GM23248 (cell line): ENCODE data around the gene GOLGA7B. TPM values are rescaled to one million over a fixed set of nuclear protein-coding genes. Genes with fewer than 3 reads are reported as not detected.

Experiments
- DNase-seq: peaks from one replicate; pipeline ENCODE4 v3.0.0-alpha.2; 2015
- H2AFZ ChIP-seq: fragments of 200-600 bp; sonication (generic); 2 replicates; pipeline ENCODE4 v1.6.1; 2016; ENCODE audit warnings: antibody characterized with exemption
- H3F3A ChIP-seq: fragments of 200-600 bp; sonication (generic); 2 replicates; pipeline ENCODE4 v1.6.1; 2016; ENCODE audit warnings: mild to moderate bottlenecking, antibody characterized with exemption, mixed run types; ENCODE audit not compliant: insufficient read depth
- H3K27ac ChIP-seq: fragments of 200-600 bp; sonication (generic); 2 replicates; pipeline ENCODE4 v1.5.1; 2016; ENCODE audit warnings: mild to moderate bottlenecking
- H3K27me3 ChIP-seq: fragments of 200-600 bp; sonication (generic); replicated peaks from 2 replicates; pipeline ENCODE4 v1.6.1; 2016; ENCODE audit warnings: mild to moderate bottlenecking; ENCODE audit not compliant: insufficient read depth
- H3K36me3 ChIP-seq: fragments of 200-600 bp; sonication (generic); 2 replicates; pipeline ENCODE4 v1.6.1; 2016; ENCODE audit warnings: low read depth, mild to moderate bottlenecking
- H3K4me1 ChIP-seq: fragments of 200-600 bp; sonication (generic); 2 replicates; pipeline ENCODE4 v1.6.1; 2016; ENCODE audit warnings: mild to moderate bottlenecking; ENCODE audit not compliant: insufficient read depth
- H3K4me2 ChIP-seq: fragments of 200-600 bp; sonication (generic); one replicate; pipeline ENCODE4 v1.6.1; 2016; ENCODE audit warnings: mild to moderate bottlenecking; ENCODE audit not compliant: unreplicated experiment
- H3K4me3 ChIP-seq: fragments of 200-600 bp; sonication (generic); 2 replicates; pipeline ENCODE4 v1.5.1; 2016; ENCODE audit warnings: mild to moderate bottlenecking
- H3K79me2 ChIP-seq: fragments of 200-600 bp; sonication (generic); 2 replicates; pipeline ENCODE4 v1.6.1; 2016; ENCODE audit warnings: mild to moderate bottlenecking; ENCODE audit not compliant: insufficient read depth
- H3K9ac ChIP-seq: fragments of 200-600 bp; sonication (generic); 2 replicates; pipeline ENCODE4 v1.6.1; 2016; ENCODE audit warnings: mild to moderate bottlenecking
- H3K9me2 ChIP-seq: fragments of 200-600 bp; sonication (generic); 2 replicates; pipeline ENCODE4 v1.6.1; 2016; ENCODE audit warnings: mixed run types, mild to moderate bottlenecking, moderate library complexity; ENCODE audit not compliant: insufficient read depth
- H3K9me3 ChIP-seq: fragments of 200-600 bp; sonication (generic); one replicate; pipeline ENCODE4 v1.6.1; 2017; ENCODE audit warnings: low read depth
- H4K20me1 ChIP-seq: fragments of 200-600 bp; sonication (generic); 2 replicates; pipeline ENCODE4 v1.6.0; 2016; ENCODE audit not compliant: insufficient read depth
- EZH2 ChIP-seq: fragments of 200-600 bp; sonication (generic); IDR thresholded peaks from 2 replicates; pipeline ENCODE4 v1.6.1; 2018; ENCODE audit warnings: antibody characterized with exemption, mild to moderate bottlenecking; ENCODE audit not compliant: insufficient read depth, poor library complexity, severe bottlenecking
- EZH2phosphoT487 ChIP-seq: fragments of 200-600 bp; sonication (generic); IDR thresholded peaks from 2 replicates; pipeline ENCODE4 v1.6.1; 2018; ENCODE audit warnings: antibody characterized with exemption, moderate library complexity, mild to moderate bottlenecking, low read depth; ENCODE audit not compliant: insufficient read depth
- WGBS, 2 experiments: methylation state at CpG; one replicate each; pipeline ENCODE4 v1.1.6; 2015 to 2017; ENCODE audit warnings: low lambda C conversion rate in 2 of 2, low coverage in 1 of 2; ENCODE audit errors: missing lambda C conversion rate in 2 of 2; 5-methylcytosine and 5-hydroxymethylcytosine counted together
- in situ Hi-C: fragments of 300-500 bp; cut with MboI; formaldehyde crosslinking; loops from 2 replicates; pipeline ENCODE4 v1.15.0; 2020
- polyA plus RNA-seq: library from polyadenylated mRNA; unstranded; fragments of >200 nt; fragmentation: Nextera tagmentation; extraction: Ambion mirVana; gene quantifications from 2 replicates; pipeline ENCODE4 v1.2.1, GENCODE V29; 2016
- total RNA-seq: library from RNA; depleted of rRNA; stranded (reverse); fragments of >200 nt; shearing (Covaris generic); gene quantifications from 2 replicates; pipeline ENCODE4 v1.2.3, GENCODE V29; 2014

Gene GOLGA7B
- total and polyA plus RNA-seq, 2 experiments from 2014 or later: not detected

- no peak for TF ChIP-seq EZH2phosphoT487
- TF ChIP-seq EZH2: no peak
- Histone ChIP-seq H3K4me2 (no peak overlapping the region), H3K9me3 (no peaks in the 10 kb centered on the region), H3K27me3 (peaks cover 54% of the 10 kb centered on the region), H4K20me1 (no peaks in the 10 kb centered on the region), H2AFZ (no peak overlapping the region), H3K36me3 (no peaks in the 10 kb centered on the region), H3K9me2 (no peaks in the 10 kb centered on the region), H3K4me3 (no peak overlapping the region), H3F3A (no peaks in the 10 kb centered on the region), H3K4me1 (no peaks in the 10 kb centered on the region), H3K9ac (no peak overlapping the region), H3K27ac (no peak overlapping the region), H3K79me2 (no peaks in the 10 kb centered on the region)
- 1 to 2% methylated on average over 11 of the region's 11 CpGs for WGBS, 2 experiments
- in situ Hi-C loops: loop anchor here (10.0 kb wide), 1 partner anchor 130 kb away; no protein-coding TSS in a partner anchor
- peak; percentile 71 for DNase-seq
These were observed 65.2 kb downstream of the GOLGA7B start for GRCh38 chr10:97914837-97915211.

- H3K9me3 ChIP-seq: no peaks in the 10 kb centered on the region
- H4K20me1 ChIP-seq: no peaks in the 10 kb centered on the region
- H2AFZ ChIP-seq: no peak overlapping the region
- DNase-seq: no peak
- no peaks in the 10 kb centered on the region for H3F3A ChIP-seq
- 42 to 46% methylated on average over 16 to 21 of the region's 21 CpGs for WGBS, 2 experiments
- H3K4me3 ChIP-seq: no peak overlapping the region
- H3K27me3 ChIP-seq: peaks cover 55% of the 10 kb centered on the region
- no peak overlapping the region for H3K9ac ChIP-seq
- H3K9me2 ChIP-seq: no peaks in the 10 kb centered on the region
- no peaks in the 10 kb centered on the region for H3K36me3 ChIP-seq
- H3K4me2 ChIP-seq: no peak overlapping the region
- H3K27ac ChIP-seq: no peak overlapping the region
- TF ChIP-seq EZH2 (no peak), EZH2phosphoT487 (no peak)
- no peaks in the 10 kb centered on the region for H3K4me1 ChIP-seq
- in situ Hi-C loops: loop anchor here (10.0 kb wide), 1 partner anchor 129 kb away; no protein-coding TSS in a partner anchor
- H3K79me2 ChIP-seq: no peaks in the 10 kb centered on the region
These were observed 65.9 kb downstream of the GOLGA7B start for GRCh38 chr10:97915346-97916131.

- Histone ChIP-seq H4K20me1 (no peaks in the 10 kb centered on the region), H3K9me2 (no peaks in the 10 kb centered on the region), H3K79me2 (no peaks in the 10 kb centered on the region), H3K4me2 (no peak overlapping the region), H3K4me3 (no peak overlapping the region), H3K4me1 (no peaks in the 10 kb centered on the region), H3K9ac (no peak overlapping the region), H2AFZ (no peak overlapping the region), H3F3A (no peaks in the 10 kb centered on the region), H3K36me3 (no peaks in the 10 kb centered on the region), H3K27me3 (peaks cover 51% of the 10 kb centered on the region), H3K9me3 (no peaks in the 10 kb centered on the region), H3K27ac (no peak overlapping the region)
- in situ Hi-C loops: loop anchor here (10.0 kb wide), 1 partner anchor 128 kb away; no protein-coding TSS in a partner anchor
- WGBS, 2 experiments: 3% methylated on average over 4 of the region's 4 CpGs
- DNase-seq: peak; percentile 49
- TF ChIP-seq EZH2phosphoT487 (no peak), EZH2 (no peak)
These were observed 66.9 kb downstream of the GOLGA7B start for GRCh38 chr10:97916586-97916985.

- Histone ChIP-seq H3K27me3 (peaks cover 47% of the 10 kb centered on the region), H4K20me1 (no peaks in the 10 kb centered on the region), H3K4me2 (no peak overlapping the region), H3K36me3 (no peaks in the 10 kb centered on the region), H3K27ac (no peak overlapping the region), H3K9me2 (no peaks in the 10 kb centered on the region), H3K9ac (no peak overlapping the region), H2AFZ (no peak overlapping the region), H3F3A (no peaks in the 10 kb centered on the region), H3K9me3 (no peaks in the 10 kb centered on the region), H3K4me1 (no peaks in the 10 kb centered on the region), H3K4me3 (no peak overlapping the region), H3K79me2 (no peaks in the 10 kb centered on the region)
- DNase-seq: no peak
- TF ChIP-seq EZH2: no peak
- TF ChIP-seq EZH2phosphoT487: no peak
- 19 to 22% methylated on average over 3 of the region's 3 CpGs for WGBS, 2 experiments
- in situ Hi-C loops: loop anchor here (10.0 kb wide), 1 partner anchor 126 kb away; no protein-coding TSS in a partner anchor
These were observed 69.4 kb downstream of the GOLGA7B start for GRCh38 chr10:97919012-97919411.
